ENCODE results near the gene TEAD4. TPM values are rescaled to one million over a fixed set of nuclear protein-coding genes. Genes with fewer than 3 reads are reported as not detected.

TEAD4 gene
- total RNA-seq, 1 donor from 2014 or later: 14.2 TPM

GRCh38 chr12:3018284-3019004 is 59.2 kb downstream of the TEAD4 start:
- no peak for DNase-seq
- Mint-ChIP-seq H3K36me3 (ENCODE audit: low read depth) (no peaks in the 10 kb centered on the region), H3K27me3 (no peaks in the 10 kb centered on the region), H3K4me3 (no peak overlapping the region), H3K27ac (no peak overlapping the region), H3K9me3 (no peaks in the 10 kb centered on the region), H3K4me1 (peaks cover 2% of the 10 kb centered on the region)
- intact Hi-C loops (cut with micrococcal nuclease): no loop called here

- Mint-ChIP-seq H3K36me3 (ENCODE audit: low read depth) (no peaks in the 10 kb centered on the region), H3K9me3 (no peaks in the 10 kb centered on the region), H3K4me1 (peaks cover under 1% of the 10 kb centered on the region), H3K27me3 (no peaks in the 10 kb centered on the region), H3K4me3 (no peak overlapping the region), H3K27ac (no peak overlapping the region)
- intact Hi-C loops (cut with micrococcal nuclease): no loop called here
- no peak for DNase-seq
These were observed 59.9 kb downstream of the TEAD4 start for GRCh38 chr12:3019005-3019680.

GRCh38 chr12:3020399-3020798 is 61.2 kb downstream of the TEAD4 start:
- no peak overlapping the region for H3K27ac Mint-ChIP-seq
- no peaks in the 10 kb centered on the region for H3K9me3 Mint-ChIP-seq
- no peaks in the 10 kb centered on the region for H3K4me1 Mint-ChIP-seq
- intact Hi-C loops (cut with micrococcal nuclease): no loop called here
- H3K27me3 Mint-ChIP-seq: no peaks in the 10 kb centered on the region
- no peaks in the 10 kb centered on the region for H3K36me3 Mint-ChIP-seq (ENCODE audit: low read depth)
- H3K4me3 Mint-ChIP-seq: no peak overlapping the region
- no peak for DNase-seq

- intact Hi-C loops (cut with micrococcal nuclease): no loop called here
- no peaks in the 10 kb centered on the region for H3K27me3 Mint-ChIP-seq
- H3K36me3 Mint-ChIP-seq (ENCODE audit: low read depth): no peaks in the 10 kb centered on the region
- H3K4me1 Mint-ChIP-seq: no peaks in the 10 kb centered on the region
- no peaks in the 10 kb centered on the region for H3K9me3 Mint-ChIP-seq
- no peak for DNase-seq
- no peak overlapping the region for H3K27ac Mint-ChIP-seq
- H3K4me3 Mint-ChIP-seq: no peak overlapping the region
These were observed 61.7 kb downstream of the TEAD4 start for GRCh38 chr12:3020850-3021435.

GRCh38 chr12:3022411-3022810 is 63.2 kb downstream of the TEAD4 start:
- no peak for DNase-seq
- intact Hi-C loops (cut with micrococcal nuclease): no loop called here
- Mint-ChIP-seq H3K27ac (no peak overlapping the region), H3K4me1 (no peaks in the 10 kb centered on the region), H3K36me3 (ENCODE audit: low read depth) (no peaks in the 10 kb centered on the region), H3K9me3 (no peaks in the 10 kb centered on the region), H3K27me3 (no peaks in the 10 kb centered on the region), H3K4me3 (no peak overlapping the region)

- Mint-ChIP-seq H3K27ac (no peak overlapping the region), H3K4me1 (no peaks in the 10 kb centered on the region), H3K4me3 (no peak overlapping the region), H3K27me3 (no peaks in the 10 kb centered on the region), H3K36me3 (ENCODE audit: low read depth) (no peaks in the 10 kb centered on the region), H3K9me3 (no peaks in the 10 kb centered on the region)
- no peak for DNase-seq
- intact Hi-C loops (cut with micrococcal nuclease): no loop called here
These were observed 63.8 kb downstream of the TEAD4 start for GRCh38 chr12:3022961-3023360.

GRCh38 chr12:3028108-3028507 is 68.9 kb downstream of the TEAD4 start:
- Mint-ChIP-seq H3K9me3 (no peaks in the 10 kb centered on the region), H3K36me3 (ENCODE audit: low read depth) (no peaks in the 10 kb centered on the region), H3K27ac (no peak overlapping the region), H3K4me1 (no peaks in the 10 kb centered on the region), H3K27me3 (no peaks in the 10 kb centered on the region), H3K4me3 (no peak overlapping the region)
- intact Hi-C loops (cut with micrococcal nuclease): no loop called here
- no peak for DNase-seq

GRCh38 chr12:3030821-3031429 is 71.7 kb downstream of the TEAD4 start:
- Mint-ChIP-seq H3K4me3 (no peak overlapping the region), H3K36me3 (ENCODE audit: low read depth) (no peaks in the 10 kb centered on the region), H3K27me3 (no peaks in the 10 kb centered on the region), H3K4me1 (no peaks in the 10 kb centered on the region), H3K9me3 (no peaks in the 10 kb centered on the region), H3K27ac (no peak overlapping the region)
- DNase-seq: no peak
- intact Hi-C loops (cut with micrococcal nuclease): no loop called here

GRCh38 chr12:3032161-3032560 is 73.0 kb downstream of the TEAD4 start:
- H3K36me3 Mint-ChIP-seq (ENCODE audit: low read depth): no peaks in the 10 kb centered on the region
- intact Hi-C loops (cut with micrococcal nuclease): no loop called here
- no peak overlapping the region for H3K27ac Mint-ChIP-seq

GRCh38 chr12:3032770-3033538 is 73.8 kb downstream of the TEAD4 start:
- Mint-ChIP-seq H3K36me3 (ENCODE audit: low read depth) (no peaks in the 10 kb centered on the region), H3K27ac (no peak overlapping the region), H3K4me3 (no peak overlapping the region), H3K9me3 (no peaks in the 10 kb centered on the region), H3K4me1 (no peaks in the 10 kb centered on the region), H3K27me3 (no peaks in the 10 kb centered on the region)
- intact Hi-C loops (cut with micrococcal nuclease): no loop called here
- DNase-seq: no peak

More at GRCh38 chr12:3032161-3032560, 73.0 kb downstream of the TEAD4 start:
- no peak for DNase-seq
- Mint-ChIP-seq H3K9me3 (no peaks in the 10 kb centered on the region), H3K4me1 (no peaks in the 10 kb centered on the region), H3K4me3 (no peak overlapping the region), H3K27me3 (no peaks in the 10 kb centered on the region)

GRCh38 chr12:3033539-3033867 is 74.3 kb downstream of the TEAD4 start:
- no peaks in the 10 kb centered on the region for H3K4me1 Mint-ChIP-seq
- no peaks in the 10 kb centered on the region for H3K36me3 Mint-ChIP-seq (ENCODE audit: low read depth)
- H3K9me3 Mint-ChIP-seq: no peaks in the 10 kb centered on the region
- DNase-seq: no peak
- H3K27me3 Mint-ChIP-seq: no peaks in the 10 kb centered on the region
- no peak overlapping the region for H3K27ac Mint-ChIP-seq
- intact Hi-C loops (cut with micrococcal nuclease): no loop called here
- H3K4me3 Mint-ChIP-seq: no peak overlapping the region

GRCh38 chr12:3034067-3034750 is 75.0 kb downstream of the TEAD4 start:
- Mint-ChIP-seq H3K4me1 (no peaks in the 10 kb centered on the region), H3K9me3 (no peaks in the 10 kb centered on the region), H3K4me3 (no peak overlapping the region), H3K27ac (no peak overlapping the region), H3K36me3 (ENCODE audit: low read depth) (no peaks in the 10 kb centered on the region), H3K27me3 (no peaks in the 10 kb centered on the region)
- peak; percentile 81 for DNase-seq
- intact Hi-C loops (cut with micrococcal nuclease): no loop called here

- no peak overlapping the region for H3K4me3 Mint-ChIP-seq
- H3K36me3 Mint-ChIP-seq (ENCODE audit: low read depth): no peaks in the 10 kb centered on the region
- DNase-seq: no peak
- H3K4me1 Mint-ChIP-seq: no peaks in the 10 kb centered on the region
- intact Hi-C loops (cut with micrococcal nuclease): no loop called here
- H3K27ac Mint-ChIP-seq: no peak overlapping the region
- no peaks in the 10 kb centered on the region for H3K27me3 Mint-ChIP-seq
- H3K9me3 Mint-ChIP-seq: no peaks in the 10 kb centered on the region
These were observed 76.0 kb downstream of the TEAD4 start for GRCh38 chr12:3035171-3035570.
